Measurements from ENCODE around the gene TMEM145. TPM values are rescaled to one million over a fixed set of nuclear protein-coding genes. Genes with fewer than 3 reads are reported as not detected.
A peak's percentile ranks its signal among the peaks of the same experiment; 100 is the strongest.

TMEM145 gene
- total RNA-seq, 1 experiment from 2014 or later: 0.69 TPM

GRCh38 chr19:42343344-42344110 is 30.4 kb downstream of the TMEM145 start:
- ChIA-PET POLR2A (ENCODE audit: unreplicated experiment) (no interaction called here), CTCF (no interaction called here)
- no peaks in the 10 kb centered on the region for H3K36me3 ChIP-seq (ENCODE audit: low read depth, low read length)
- H3K4me3 ChIP-seq (ENCODE audit: low read length): no peak overlapping the region
- intact Hi-C loops (cut with micrococcal nuclease): no loop called here
- H4K20me1 ChIP-seq (ENCODE audit: low read length): no peaks in the 10 kb centered on the region
- H3K79me2 ChIP-seq (ENCODE audit: low read length): no peaks in the 10 kb centered on the region
- no peaks in the 10 kb centered on the region for H3K9me2 ChIP-seq (replicated peaks; ENCODE audit: low read length)
- H3K27me3 ChIP-seq (ENCODE audit: low read length): no peaks in the 10 kb centered on the region
- H3K4me2 ChIP-seq (ENCODE audit: low read length): no peak overlapping the region
- H3K9ac ChIP-seq (ENCODE audit: low read length): no peak overlapping the region
- DNase-seq: no peak
- H3K4me1 ChIP-seq (ENCODE audit: insufficient read depth, low read length): no peaks in the 10 kb centered on the region
- H2AFZ ChIP-seq (ENCODE audit: low read length): no peak overlapping the region
- peak; percentile 33; the same call in 1 of the 2 replicates for TF ChIP-seq CTCF (conservative IDR thresholded peaks at IDR 0.05; ENCODE audit: low read depth, low read length)
- TF ChIP-seq EZH2 (IDR thresholded peaks at IDR 0.05; ENCODE audit: low read length, unreplicated experiment): no peak
- no peak for TF ChIP-seq EZH2phosphoT487 (IDR thresholded peaks at IDR 0.05; ENCODE audit: borderline replicate concordance, low read length)
- no TSS peak for BruUV-seq (replicated peaks)
- H3K27ac ChIP-seq (ENCODE audit: low read length): no peak overlapping the region
- no peaks in the 10 kb centered on the region for H3K9me3 ChIP-seq (ENCODE audit: low read length)
- ATAC-seq: no peak
- no peaks in the 10 kb centered on the region for H3F3A ChIP-seq (ENCODE audit: low read length, unreplicated experiment)

DNA sequence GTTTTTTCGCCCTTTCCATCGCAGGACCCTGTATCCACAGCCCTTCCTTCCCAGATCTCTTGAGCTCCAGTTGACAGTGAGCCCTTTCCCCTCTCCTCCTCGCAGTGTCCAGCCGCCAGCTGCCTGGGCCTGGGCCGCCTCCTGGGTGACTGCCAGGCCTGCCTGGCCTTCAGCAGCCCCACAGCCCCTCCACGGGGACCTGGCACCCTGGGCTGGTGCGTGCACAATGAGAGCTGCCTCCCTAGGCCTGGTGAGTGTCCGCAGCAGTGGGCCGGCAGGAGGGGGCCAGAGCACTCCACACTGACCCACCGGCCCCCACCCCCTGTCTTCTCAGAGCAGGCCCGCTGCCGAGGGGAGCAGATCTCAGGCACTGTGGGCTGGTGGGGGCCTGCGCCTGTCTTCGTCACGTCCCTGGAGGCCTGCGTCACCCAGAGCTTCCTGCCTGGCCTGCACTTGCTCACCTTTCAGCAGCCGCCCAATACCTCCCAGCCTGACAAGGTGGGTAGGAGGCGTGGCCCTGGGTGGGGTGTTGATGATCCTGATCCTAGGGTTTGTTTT is 31.3 kb downstream of the TMEM145 start:
- no peaks in the 10 kb centered on the region for H3K27me3 ChIP-seq (ENCODE audit: low read length)
- ATAC-seq (no peak), DNase-seq (no peak)
- H3F3A ChIP-seq (ENCODE audit: low read length, unreplicated experiment): no peaks in the 10 kb centered on the region
- BruUV-seq (replicated peaks): no TSS peak
- H3K9me3 ChIP-seq (ENCODE audit: low read length): no peaks in the 10 kb centered on the region
- no peaks in the 10 kb centered on the region for H3K79me2 ChIP-seq (ENCODE audit: low read length)
- no peaks in the 10 kb centered on the region for H3K36me3 ChIP-seq (ENCODE audit: low read depth, low read length)
- POLR2A ChIA-PET (ENCODE audit: unreplicated experiment): no interaction called here
- H3K4me3 ChIP-seq (ENCODE audit: low read length): no peak overlapping the region
- no peak for TF ChIP-seq EZH2phosphoT487 (IDR thresholded peaks at IDR 0.05; ENCODE audit: borderline replicate concordance, low read length)
- intact Hi-C loops (cut with micrococcal nuclease): no loop called here
- no peaks in the 10 kb centered on the region for H4K20me1 ChIP-seq (ENCODE audit: low read length)
- H3K4me2 ChIP-seq (ENCODE audit: low read length): no peak overlapping the region
- H3K9ac ChIP-seq (ENCODE audit: low read length): no peak overlapping the region
- H3K9me2 ChIP-seq (replicated peaks; ENCODE audit: low read length): no peaks in the 10 kb centered on the region
- no peak overlapping the region for H2AFZ ChIP-seq (ENCODE audit: low read length)
- CTCF ChIA-PET: no interaction called here
- no peak overlapping the region for H3K27ac ChIP-seq (ENCODE audit: low read length)
- no peaks in the 10 kb centered on the region for H3K4me1 ChIP-seq (ENCODE audit: insufficient read depth, low read length)

- H3K9ac ChIP-seq (ENCODE audit: low read length): no peak overlapping the region
- no peaks in the 10 kb centered on the region for H3K9me3 ChIP-seq (ENCODE audit: low read length)
- ATAC-seq: no peak
- no peak for DNase-seq
- no peaks in the 10 kb centered on the region for H3F3A ChIP-seq (ENCODE audit: low read length, unreplicated experiment)
- TF ChIP-seq CTCF (conservative IDR thresholded peaks at IDR 0.05; ENCODE audit: low read depth, low read length) (no peak), EZH2 (IDR thresholded peaks at IDR 0.05; ENCODE audit: low read length, unreplicated experiment) (no peak), EZH2phosphoT487 (IDR thresholded peaks at IDR 0.05; ENCODE audit: borderline replicate concordance, low read length) (no peak)
- H3K4me3 ChIP-seq (ENCODE audit: low read length): no peak overlapping the region
- no peak overlapping the region for H3K27ac ChIP-seq (ENCODE audit: low read length)
- H3K36me3 ChIP-seq (ENCODE audit: low read depth, low read length): no peaks in the 10 kb centered on the region
- POLR2A ChIA-PET (ENCODE audit: unreplicated experiment): no interaction called here
- H3K4me1 ChIP-seq (ENCODE audit: insufficient read depth, low read length): no peaks in the 10 kb centered on the region
- H3K4me2 ChIP-seq (ENCODE audit: low read length): no peak overlapping the region
- no peaks in the 10 kb centered on the region for H4K20me1 ChIP-seq (ENCODE audit: low read length)
- CTCF ChIA-PET: no interaction called here
- BruUV-seq (replicated peaks): no TSS peak
- no peaks in the 10 kb centered on the region for H3K9me2 ChIP-seq (replicated peaks; ENCODE audit: low read length)
- no peaks in the 10 kb centered on the region for H3K27me3 ChIP-seq (ENCODE audit: low read length)
- no peak overlapping the region for H2AFZ ChIP-seq (ENCODE audit: low read length)
- intact Hi-C loops (cut with micrococcal nuclease): no loop called here
- H3K79me2 ChIP-seq (ENCODE audit: low read length): no peaks in the 10 kb centered on the region
Measured at GRCh38 chr19:42345191-42345812, 32.2 kb downstream of the TMEM145 start.
